HL-60 (cell line): ENCODE data around the gene BHLHE40.

Source experiments
- CTCF ChIP-seq: IDR thresholded peaks from one replicate; pipeline ENCODE4 v1.5.1; 2011; ENCODE audit warnings: low read length, control low read depth, inconsistent platforms; ENCODE audit not compliant: insufficient read depth
- POLR2AphosphoS5 ChIP-seq: IDR thresholded peaks from 2 replicates; pipeline ENCODE4 v1.6.1; 2012; ENCODE audit warnings: low read depth
- SPI1 ChIP-seq: IDR thresholded peaks from 2 replicates; pipeline ENCODE4 v1.6.1; 2012; ENCODE audit warnings: low read depth, mild to moderate bottlenecking, borderline replicate concordance
- TF ChIP-seq, protein P1 (sequence below): IDR thresholded peaks from 2 replicates; pipeline ENCODE4 v1.6.1; 2012; ENCODE audit warnings: low read depth; ENCODE audit not compliant: insufficient replicate concordance

GRCh38 chr3:4963669-4964570, 15.3 kb upstream of the BHLHE40 start:
- TF ChIP-seq POLR2AphosphoS5 = no peak
- TF ChIP-seq CTCF = no peak
- TF ChIP-seq, protein P1, sequence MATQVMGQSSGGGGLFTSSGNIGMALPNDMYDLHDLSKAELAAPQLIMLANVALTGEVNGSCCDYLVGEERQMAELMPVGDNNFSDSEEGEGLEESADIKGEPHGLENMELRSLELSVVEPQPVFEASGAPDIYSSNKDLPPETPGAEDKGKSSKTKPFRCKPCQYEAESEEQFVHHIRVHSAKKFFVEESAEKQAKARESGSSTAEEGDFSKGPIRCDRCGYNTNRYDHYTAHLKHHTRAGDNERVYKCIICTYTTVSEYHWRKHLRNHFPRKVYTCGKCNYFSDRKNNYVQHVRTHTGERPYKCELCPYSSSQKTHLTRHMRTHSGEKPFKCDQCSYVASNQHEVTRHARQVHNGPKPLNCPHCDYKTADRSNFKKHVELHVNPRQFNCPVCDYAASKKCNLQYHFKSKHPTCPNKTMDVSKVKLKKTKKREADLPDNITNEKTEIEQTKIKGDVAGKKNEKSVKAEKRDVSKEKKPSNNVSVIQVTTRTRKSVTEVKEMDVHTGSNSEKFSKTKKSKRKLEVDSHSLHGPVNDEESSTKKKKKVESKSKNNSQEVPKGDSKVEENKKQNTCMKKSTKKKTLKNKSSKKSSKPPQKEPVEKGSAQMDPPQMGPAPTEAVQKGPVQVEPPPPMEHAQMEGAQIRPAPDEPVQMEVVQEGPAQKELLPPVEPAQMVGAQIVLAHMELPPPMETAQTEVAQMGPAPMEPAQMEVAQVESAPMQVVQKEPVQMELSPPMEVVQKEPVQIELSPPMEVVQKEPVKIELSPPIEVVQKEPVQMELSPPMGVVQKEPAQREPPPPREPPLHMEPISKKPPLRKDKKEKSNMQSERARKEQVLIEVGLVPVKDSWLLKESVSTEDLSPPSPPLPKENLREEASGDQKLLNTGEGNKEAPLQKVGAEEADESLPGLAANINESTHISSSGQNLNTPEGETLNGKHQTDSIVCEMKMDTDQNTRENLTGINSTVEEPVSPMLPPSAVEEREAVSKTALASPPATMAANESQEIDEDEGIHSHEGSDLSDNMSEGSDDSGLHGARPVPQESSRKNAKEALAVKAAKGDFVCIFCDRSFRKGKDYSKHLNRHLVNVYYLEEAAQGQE = no peak
- TF ChIP-seq SPI1 = no peak
